Measurements from ENCODE around the gene SBF2.

SBF2 gene

DNA sequence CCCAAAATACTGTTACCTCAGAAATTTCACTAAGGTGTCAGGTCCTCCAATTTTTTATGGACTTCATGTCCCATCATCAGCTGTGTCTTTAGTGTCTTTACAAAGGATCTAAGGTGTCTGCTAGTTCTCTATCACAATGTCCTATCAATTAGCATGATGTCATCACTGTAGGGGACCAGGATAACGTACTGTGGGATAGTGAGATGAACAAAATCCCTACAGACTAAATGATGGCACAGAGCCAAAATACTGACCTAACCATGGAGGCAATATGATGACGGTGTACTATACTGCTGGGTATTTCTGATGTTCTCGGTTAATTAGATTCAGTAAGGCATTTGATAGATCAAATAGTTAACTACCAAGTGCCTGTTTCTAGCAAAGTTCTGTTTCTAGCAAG lies 82.5 kb downstream of the SBF2 start:
- ChIA-PET CTCF (no interaction called here), POLR2A (interaction anchor here (3.3 kb wide), 1 partner anchor 92 kb away, joined by 17 read pairs; the partner anchor contains the start of gene ADM)
- no peak for DNase-seq (ENCODE audit: extremely low spot score)
- no peak for TF ChIP-seq ELF4 (IDR thresholded peaks at IDR 0.05)
- TF ChIP-seq FOXK2 (IDR thresholded peaks at IDR 0.05): no peak
- no peak for TF ChIP-seq SP1 (IDR thresholded peaks at IDR 0.05)
- no peak for TF ChIP-seq TARDBP (IDR thresholded peaks at IDR 0.05)
- no peak for TF ChIP-seq PKNOX1 (IDR thresholded peaks at IDR 0.05)

GRCh38 chr11:10209326-10209725 lies 84.7 kb downstream of the SBF2 start:
- ChIA-PET POLR2A (interaction anchor here (3.3 kb wide), 1 partner anchor 95 kb away, joined by 17 read pairs; the partner anchor contains the start of gene ADM), CTCF (interaction anchor here (1.2 to 3.2 kb wide), 2 partner anchors 14 to 99 kb away, joined by 3 to 22 read pairs; no protein-coding TSS in a partner anchor)
- no peak for TF ChIP-seq FOXA1 (IDR thresholded peaks at IDR 0.05)
- TF ChIP-seq ARNT (IDR thresholded peaks at IDR 0.05): no peak
- TF ChIP-seq FOXM1 (IDR thresholded peaks at IDR 0.05; ENCODE audit: borderline replicate concordance): no peak
- TF ChIP-seq PKNOX1 (IDR thresholded peaks at IDR 0.05): no peak
- no peak for TF ChIP-seq SUZ12 (IDR thresholded peaks at IDR 0.05)
- no peak for TF ChIP-seq FOXK2 (IDR thresholded peaks at IDR 0.05)
- no peak for TF ChIP-seq L3MBTL2 (conservative IDR thresholded peaks at IDR 0.05)
- DNase-seq (ENCODE audit: extremely low spot score): no peak

DNA sequence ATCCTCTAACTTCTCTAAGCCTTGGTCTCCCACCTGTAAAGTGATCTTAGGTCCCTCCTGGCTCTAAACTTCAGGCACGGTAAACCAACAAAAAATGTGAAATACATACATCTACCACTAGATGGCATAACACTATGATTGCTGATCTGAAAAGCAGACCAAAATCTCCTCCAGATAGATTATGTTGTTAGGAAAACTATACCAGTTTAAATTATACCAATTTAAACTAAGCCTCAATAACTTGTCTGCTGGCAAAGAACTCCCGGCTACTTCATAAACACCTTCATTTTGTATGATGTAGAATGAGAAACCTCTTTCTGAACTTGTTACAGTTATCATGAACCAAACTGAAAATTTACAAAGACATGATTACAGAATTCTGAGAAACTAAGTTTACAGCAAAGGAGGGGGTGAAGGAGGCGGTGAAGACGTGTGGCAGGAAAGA lies 85.9 kb downstream of the SBF2 start:
- POLR2A ChIA-PET: interaction anchor here (1.1 to 1.5 kb wide), 2 partner anchors 9 to 96 kb away, joined by 3 to 15 read pairs; partner anchors contain the start of gene ADM
- DNase-seq (ENCODE audit: extremely low spot score): peak; percentile 43
- CTCF ChIA-PET: interaction anchor here (0.7 to 3.2 kb wide), 7 partner anchors 14 to 158 kb away, joined by 3 to 22 read pairs (median 4); partner anchors contain the start of gene ADM
- TF ChIP-seq ZNF384 (IDR thresholded peaks at IDR 0.05): no peak
- TF ChIP-seq PKNOX1 (IDR thresholded peaks at IDR 0.05): no peak
- TF ChIP-seq FOXK2 (IDR thresholded peaks at IDR 0.05): no peak
- TF ChIP-seq ELF4 (IDR thresholded peaks at IDR 0.05): no peak
- no peak for TF ChIP-seq LEF1 (IDR thresholded peaks at IDR 0.05; ENCODE audit: borderline replicate concordance)
- no peak for TF ChIP-seq SP1 (IDR thresholded peaks at IDR 0.05)
- TF ChIP-seq SUZ12 (IDR thresholded peaks at IDR 0.05): no peak
- no peak for TF ChIP-seq FOXM1 (IDR thresholded peaks at IDR 0.05; ENCODE audit: borderline replicate concordance)
- no peak for TF ChIP-seq HDGF (IDR thresholded peaks at IDR 0.05; ENCODE audit: borderline replicate concordance)
- TF ChIP-seq TARDBP (IDR thresholded peaks at IDR 0.05): no peak
- TF ChIP-seq BHLHE40 (IDR thresholded peaks at IDR 0.05; ENCODE audit: borderline replicate concordance): no peak
- no peak for TF ChIP-seq L3MBTL2 (conservative IDR thresholded peaks at IDR 0.05)

DNA sequence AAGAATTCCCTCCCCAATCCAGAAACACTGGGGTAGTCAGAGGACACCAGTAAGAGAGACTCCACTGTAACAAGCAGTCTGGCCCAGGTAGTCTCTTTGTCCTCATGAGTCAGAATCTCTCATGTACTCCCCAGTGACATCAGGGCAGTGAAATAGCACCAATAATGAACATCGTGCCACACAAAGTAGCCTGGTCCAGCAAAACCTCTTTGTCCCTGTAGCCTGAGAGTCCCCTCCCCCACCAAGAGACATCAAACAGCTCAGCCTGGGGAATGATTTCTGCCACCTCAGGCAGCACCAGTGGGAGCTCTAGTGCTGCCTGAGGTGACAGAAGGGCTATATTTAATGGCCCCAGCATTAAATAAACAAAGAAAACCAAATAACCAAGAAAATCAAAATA lies 88.1 kb downstream of the SBF2 start:
- TF ChIP-seq HDGF (IDR thresholded peaks at IDR 0.05; ENCODE audit: borderline replicate concordance) (no peak), TARDBP (IDR thresholded peaks at IDR 0.05) (no peak), BHLHE40 (IDR thresholded peaks at IDR 0.05; ENCODE audit: borderline replicate concordance) (no peak), FOXM1 (IDR thresholded peaks at IDR 0.05; ENCODE audit: borderline replicate concordance) (no peak), PKNOX1 (IDR thresholded peaks at IDR 0.05) (no peak), L3MBTL2 (conservative IDR thresholded peaks at IDR 0.05) (no peak), FOXK2 (IDR thresholded peaks at IDR 0.05) (no peak), SUZ12 (IDR thresholded peaks at IDR 0.05) (no peak)
- no peak for DNase-seq (ENCODE audit: extremely low spot score)
- ChIA-PET POLR2A (no interaction called here), CTCF (no interaction called here)

GRCh38 chr11:10204021-10204420 lies 90.0 kb downstream of the SBF2 start:
- TF ChIP-seq ARNT (IDR thresholded peaks at IDR 0.05) (no peak), ZNF384 (IDR thresholded peaks at IDR 0.05) (peak; percentile 82)
- CTCF ChIA-PET: interaction anchor here (0.7 kb wide), 1 partner anchor 338 kb away, joined by 7 read pairs; no protein-coding TSS in a partner anchor
- POLR2A ChIA-PET: no interaction called here
- DNase-seq (ENCODE audit: extremely low spot score): no peak

DNA sequence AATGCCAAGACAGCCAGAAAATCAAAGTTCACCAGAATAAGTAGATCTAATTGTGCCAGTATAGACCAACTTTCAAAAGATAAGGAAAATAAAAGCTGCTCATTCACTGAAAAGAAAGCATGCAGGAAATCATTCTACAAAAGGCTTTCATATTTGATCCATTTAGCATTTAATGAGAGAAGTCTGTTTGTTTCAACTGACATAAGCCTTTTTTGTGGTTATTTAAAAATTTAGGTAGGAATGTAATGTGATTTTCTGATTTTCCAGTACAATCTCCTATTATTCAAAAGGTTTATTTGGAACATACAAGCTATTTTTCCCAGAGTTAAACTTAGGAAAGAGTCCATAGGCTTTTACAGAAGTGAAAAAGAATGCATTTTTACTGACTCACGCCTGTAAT lies 92.7 kb downstream of the SBF2 start:
- TF ChIP-seq BHLHE40 (IDR thresholded peaks at IDR 0.05; ENCODE audit: borderline replicate concordance) (no peak), LEF1 (IDR thresholded peaks at IDR 0.05; ENCODE audit: borderline replicate concordance) (no peak), PKNOX1 (IDR thresholded peaks at IDR 0.05) (no peak)
- DNase-seq (ENCODE audit: extremely low spot score): no peak
- POLR2A ChIA-PET: no interaction called here
- CTCF ChIA-PET: no interaction called here

- no peak for DNase-seq (ENCODE audit: extremely low spot score)
- ChIA-PET POLR2A (no interaction called here), CTCF (no interaction called here)
Measured at GRCh38 chr11:10197091-10197490, 96.9 kb downstream of the SBF2 start.

More at GRCh38 chr11:10197091-10197490, 96.9 kb downstream of the SBF2 start:
- no peak for TF ChIP-seq HDGF (IDR thresholded peaks at IDR 0.05; ENCODE audit: borderline replicate concordance)
- no peak for TF ChIP-seq ELF4 (IDR thresholded peaks at IDR 0.05)
- no peak for TF ChIP-seq CTBP1 (IDR thresholded peaks at IDR 0.05; ENCODE audit: borderline replicate concordance)
- no peak for TF ChIP-seq FOXM1 (IDR thresholded peaks at IDR 0.05; ENCODE audit: borderline replicate concordance)
- no peak for TF ChIP-seq SP1 (IDR thresholded peaks at IDR 0.05)
- no peak for TF ChIP-seq TARDBP (IDR thresholded peaks at IDR 0.05)
- no peak for TF ChIP-seq PKNOX1 (IDR thresholded peaks at IDR 0.05)
- no peak for TF ChIP-seq ZNF384 (IDR thresholded peaks at IDR 0.05)
- TF ChIP-seq LEF1 (IDR thresholded peaks at IDR 0.05; ENCODE audit: borderline replicate concordance): no peak
- TF ChIP-seq FOXK2 (IDR thresholded peaks at IDR 0.05): no peak
- no peak for TF ChIP-seq L3MBTL2 (conservative IDR thresholded peaks at IDR 0.05)
- TF ChIP-seq BHLHE40 (IDR thresholded peaks at IDR 0.05; ENCODE audit: borderline replicate concordance): no peak
- TF ChIP-seq NFRKB (IDR thresholded peaks at IDR 0.05): no peak
- TF ChIP-seq SUZ12 (IDR thresholded peaks at IDR 0.05): no peak
- TF ChIP-seq FOXA1 (IDR thresholded peaks at IDR 0.05): no peak

Data from HEK293T (cell line).